Measurements from ENCODE around the gene EZH1.
"Not testable (repeated sequence)": the region's sequence is repeated elsewhere in the genome, so short reads cannot be mapped to it uniquely, and the experiment has no call there.

Gene EZH1

GRCh38 chr17:42666126-42666525 is 78.7 kb downstream of the EZH1 start:
- not testable (repeated sequence) for H2BK5ac ChIP-seq (ENCODE audit: low read depth, low read length, poor library complexity); H3K9ac ChIP-seq (ENCODE audit: low read length); H3K14ac ChIP-seq (ENCODE audit: low read length); H4K8ac ChIP-seq (ENCODE audit: low read depth, low read length); H2AK5ac ChIP-seq (ENCODE audit: low read length); H3K23ac ChIP-seq (ENCODE audit: low read length); H3K79me1 ChIP-seq (ENCODE audit: low read length); H3K27ac ChIP-seq (ENCODE audit: low read depth, low read length); H2BK120ac ChIP-seq (ENCODE audit: insufficient read depth, low read length, poor library complexity); H4K12ac ChIP-seq (ENCODE audit: low read depth, low read length); H2AFZ ChIP-seq (ENCODE audit: insufficient read depth, low read length, poor library complexity); H3K9me3 ChIP-seq (ENCODE audit: insufficient read depth, low read depth, low read length); H3K4me3 ChIP-seq (ENCODE audit: low read depth, low read length); H3K18ac ChIP-seq (ENCODE audit: low read length); H4K91ac ChIP-seq (ENCODE audit: low read depth, low read length); H2BK12ac ChIP-seq (ENCODE audit: low read length); H3K79me2 ChIP-seq (ENCODE audit: control insufficient read depth, insufficient read depth, low read length, poor library complexity); DNase-seq; H3K4me2 ChIP-seq (ENCODE audit: low read length); H3K27me3 ChIP-seq (ENCODE audit: insufficient read depth, low read length); H3K4ac ChIP-seq (ENCODE audit: low read depth, low read length)
- peaks cover 36 to 38% of the 10 kb centered on the region in 2 experiments for H3K36me3 ChIP-seq (ENCODE audit: control insufficient read depth in 1 of 2, insufficient read depth in 2 of 2, low read length in 2 of 2)
- H3K4me1 ChIP-seq (ENCODE audit: control insufficient read depth in 1 of 2, insufficient read depth in 2 of 2, low read length in 2 of 2): peaks cover 20 to 26% of the 10 kb centered on the region in 2 experiments
- WGBS (ENCODE audit: extremely low coverage, insufficient coverage, insufficient read length): no CpG with 5 or more reads among the region's 16 CpGs

DNA sequence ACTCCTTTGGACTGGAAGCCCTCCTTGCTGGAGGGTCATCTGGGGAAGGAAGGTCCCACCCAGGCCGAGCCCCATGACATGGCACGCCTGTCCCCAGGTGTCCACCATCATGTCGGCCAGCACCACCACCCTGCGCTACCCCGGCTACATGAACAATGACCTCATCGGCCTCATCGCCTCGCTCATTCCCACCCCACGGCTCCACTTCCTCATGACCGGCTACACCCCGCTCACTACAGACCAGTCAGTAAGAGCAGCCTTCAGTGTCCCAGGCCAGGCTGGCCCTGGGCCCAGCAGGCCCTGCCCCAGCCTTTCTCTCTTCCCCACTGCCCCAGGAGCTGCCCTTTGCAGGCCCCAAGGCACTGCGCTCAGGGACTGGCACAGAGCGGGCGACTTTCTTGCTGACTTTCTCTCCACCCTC is 79.2 kb downstream of the EZH1 start:
- no peak overlapping the region for H2BK120ac ChIP-seq (ENCODE audit: insufficient read depth, low read length, poor library complexity)
- no peak overlapping the region for H3K9ac ChIP-seq (ENCODE audit: low read length)
- H2AFZ ChIP-seq (ENCODE audit: insufficient read depth, low read length, poor library complexity): no peak overlapping the region
- H4K91ac ChIP-seq (ENCODE audit: low read depth, low read length): no peak overlapping the region
- no peaks in the 10 kb centered on the region for H3K79me1 ChIP-seq (ENCODE audit: low read length)
- H3K9me3 ChIP-seq (ENCODE audit: insufficient read depth, low read depth, low read length): peaks cover 3% of the 10 kb centered on the region
- no peak overlapping the region for H2BK12ac ChIP-seq (ENCODE audit: low read length)
- H3K14ac ChIP-seq (ENCODE audit: low read length): no peak overlapping the region
- peaks cover 20 to 26% of the 10 kb centered on the region in 2 experiments for H3K4me1 ChIP-seq (ENCODE audit: control insufficient read depth in 1 of 2, insufficient read depth in 2 of 2, low read length in 2 of 2)
- H3K27ac ChIP-seq (ENCODE audit: low read depth, low read length): no peak overlapping the region
- no peak overlapping the region for H4K8ac ChIP-seq (ENCODE audit: low read depth, low read length)
- H3K27me3 ChIP-seq (ENCODE audit: insufficient read depth, low read length): no peaks in the 10 kb centered on the region
- no peak overlapping the region for H3K18ac ChIP-seq (ENCODE audit: low read length)
- no peak for DNase-seq
- WGBS (ENCODE audit: extremely low coverage, insufficient coverage, insufficient read length): no CpG with 5 or more reads among the region's 14 CpGs
- H4K12ac ChIP-seq (ENCODE audit: low read depth, low read length): no peak overlapping the region
- no peak overlapping the region for H3K4me2 ChIP-seq (ENCODE audit: low read length)
- H3K36me3 ChIP-seq (ENCODE audit: control insufficient read depth in 1 of 2, insufficient read depth in 2 of 2, low read length in 2 of 2): peaks cover 31 to 34% of the 10 kb centered on the region in 2 experiments
- H2BK5ac ChIP-seq (ENCODE audit: low read depth, low read length, poor library complexity): no peak overlapping the region
- no peak overlapping the region for H2AK5ac ChIP-seq (ENCODE audit: low read length)
- H3K79me2 ChIP-seq (ENCODE audit: control insufficient read depth, insufficient read depth, low read length, poor library complexity): no peaks in the 10 kb centered on the region
- H3K4ac ChIP-seq (ENCODE audit: low read depth, low read length): no peak overlapping the region
- H3K4me3 ChIP-seq (ENCODE audit: low read depth, low read length): no peak overlapping the region
- no peak overlapping the region for H3K23ac ChIP-seq (ENCODE audit: low read length)

DNA sequence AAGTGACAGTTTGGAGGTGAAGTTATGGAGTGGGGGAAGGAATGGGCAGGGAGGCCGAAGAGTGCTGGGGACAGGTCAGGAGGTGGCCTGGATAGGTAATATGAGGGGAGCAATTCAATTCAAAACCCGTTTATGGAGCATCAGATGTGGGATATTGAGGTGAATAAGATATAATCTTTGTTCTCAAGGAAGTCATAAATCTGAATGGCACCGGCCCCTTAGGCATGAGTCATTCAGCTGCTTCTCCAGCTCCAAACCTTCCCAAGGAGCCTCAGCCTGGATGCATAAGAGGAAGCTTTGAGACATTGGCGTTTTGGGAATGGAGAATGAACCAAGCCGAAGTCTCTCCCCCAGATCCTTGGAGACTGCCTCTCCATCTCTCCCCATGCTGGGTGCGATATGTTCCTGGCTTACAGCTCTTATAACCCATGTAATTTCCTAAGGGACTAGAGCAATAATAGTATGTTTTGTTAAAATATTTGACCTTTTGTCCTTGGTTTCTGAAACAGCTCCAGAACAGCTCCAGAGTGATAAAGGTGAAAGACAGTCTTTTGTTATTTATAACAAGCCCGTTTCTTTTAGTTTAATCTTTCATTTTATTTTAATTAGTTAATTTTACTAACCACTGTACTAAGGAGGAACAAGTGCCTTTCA is 84.0 kb downstream of the EZH1 start:
- H2AFZ ChIP-seq (ENCODE audit: insufficient read depth, low read length, poor library complexity): no peak overlapping the region
- H3K79me1 ChIP-seq (ENCODE audit: low read length): peaks cover 5% of the 10 kb centered on the region
- H3K4ac ChIP-seq (ENCODE audit: low read depth, low read length): no peak overlapping the region
- WGBS (ENCODE audit: extremely low coverage, insufficient coverage, insufficient read length): no CpG with 5 or more reads among the region's 7 CpGs
- no peak overlapping the region for H3K27ac ChIP-seq (ENCODE audit: low read depth, low read length)
- H3K4me1 ChIP-seq (ENCODE audit: control insufficient read depth in 1 of 2, insufficient read depth in 2 of 2, low read length in 2 of 2): peaks cover 0 to 8% of the 10 kb centered on the region in 2 experiments
- H3K4me3 ChIP-seq (ENCODE audit: low read depth, low read length): no peak overlapping the region
- H3K27me3 ChIP-seq (ENCODE audit: insufficient read depth, low read length): no peaks in the 10 kb centered on the region
- H3K79me2 ChIP-seq (ENCODE audit: control insufficient read depth, insufficient read depth, low read length, poor library complexity): peaks cover 4% of the 10 kb centered on the region
- H3K18ac ChIP-seq (ENCODE audit: low read length): no peak overlapping the region
- H2BK5ac ChIP-seq (ENCODE audit: low read depth, low read length, poor library complexity): no peak overlapping the region
- no peak overlapping the region for H4K91ac ChIP-seq (ENCODE audit: low read depth, low read length)
- no peaks in the 10 kb centered on the region for H3K9me3 ChIP-seq (ENCODE audit: insufficient read depth, low read depth, low read length)
- H2BK120ac ChIP-seq (ENCODE audit: insufficient read depth, low read length, poor library complexity): no peak overlapping the region
- no peak for DNase-seq
- no peak overlapping the region for H4K12ac ChIP-seq (ENCODE audit: low read depth, low read length)
- no peak overlapping the region for H4K8ac ChIP-seq (ENCODE audit: low read depth, low read length)
- no peak overlapping the region for H3K23ac ChIP-seq (ENCODE audit: low read length)
- H2AK5ac ChIP-seq (ENCODE audit: low read length): no peak overlapping the region
- no peak overlapping the region for H2BK12ac ChIP-seq (ENCODE audit: low read length)
- H3K4me2 ChIP-seq (ENCODE audit: low read length): no peak overlapping the region
- H3K36me3 ChIP-seq (ENCODE audit: control insufficient read depth in 1 of 2, insufficient read depth in 2 of 2, low read length in 2 of 2): peaks cover 14 to 15% of the 10 kb centered on the region in 2 experiments
- H3K9ac ChIP-seq (ENCODE audit: low read length): peak overlapping the region; percentile 37
- H3K14ac ChIP-seq (ENCODE audit: low read length): no peak overlapping the region

GRCh38 chr17:42659932-42660274 is 84.9 kb downstream of the EZH1 start:
- WGBS (ENCODE audit: extremely low coverage, insufficient coverage, insufficient read length): no CpG with 5 or more reads among the region's 14 CpGs
- not testable (repeated sequence) for H2BK120ac ChIP-seq (ENCODE audit: insufficient read depth, low read length, poor library complexity)

More at GRCh38 chr17:42659932-42660274, 84.9 kb downstream of the EZH1 start:
- H2AK5ac ChIP-seq (ENCODE audit: low read length); H3K27ac ChIP-seq (ENCODE audit: low read depth, low read length); H3K4ac ChIP-seq (ENCODE audit: low read depth, low read length); H2BK12ac ChIP-seq (ENCODE audit: low read length); H3K4me1 ChIP-seq (ENCODE audit: control insufficient read depth in 1 of 2, insufficient read depth in 2 of 2, low read length in 2 of 2); DNase-seq; H3K9ac ChIP-seq (ENCODE audit: low read length); H4K12ac ChIP-seq (ENCODE audit: low read depth, low read length); H2BK5ac ChIP-seq (ENCODE audit: low read depth, low read length, poor library complexity); H3K79me1 ChIP-seq (ENCODE audit: low read length); H3K14ac ChIP-seq (ENCODE audit: low read length); H3K18ac ChIP-seq (ENCODE audit: low read length); H3K4me3 ChIP-seq (ENCODE audit: low read depth, low read length); H3K23ac ChIP-seq (ENCODE audit: low read length); H3K9me3 ChIP-seq (ENCODE audit: insufficient read depth, low read depth, low read length); H3K79me2 ChIP-seq (ENCODE audit: control insufficient read depth, insufficient read depth, low read length, poor library complexity); H3K27me3 ChIP-seq (ENCODE audit: insufficient read depth, low read length); H3K36me3 ChIP-seq (ENCODE audit: control insufficient read depth in 1 of 2, insufficient read depth in 2 of 2, low read length in 2 of 2): not testable (repeated sequence)
- Histone ChIP-seq H2AFZ (ENCODE audit: insufficient read depth, low read length, poor library complexity) (peak overlapping the region; percentile 83), H4K8ac (ENCODE audit: low read depth, low read length) (peak overlapping the region; percentile 85), H4K91ac (ENCODE audit: low read depth, low read length) (peak overlapping the region; percentile 41), H3K4me2 (ENCODE audit: low read length) (peak overlapping the region; percentile 84)

Data from trophoblast cell (in vitro differentiated cells and primary cell).